DMS153 (cell line): ENCODE measurements around the gene PHAX.
"Not testable (repeated sequence)": the region's sequence is repeated elsewhere in the genome, so short reads cannot be mapped to it uniquely, and the experiment has no call there.

Experiments used
- DNase-seq: peaks from one replicate; lab custom pipeline; 2025; lab: John Stamatoyannopoulos, UW

The PHAX gene

DNA sequence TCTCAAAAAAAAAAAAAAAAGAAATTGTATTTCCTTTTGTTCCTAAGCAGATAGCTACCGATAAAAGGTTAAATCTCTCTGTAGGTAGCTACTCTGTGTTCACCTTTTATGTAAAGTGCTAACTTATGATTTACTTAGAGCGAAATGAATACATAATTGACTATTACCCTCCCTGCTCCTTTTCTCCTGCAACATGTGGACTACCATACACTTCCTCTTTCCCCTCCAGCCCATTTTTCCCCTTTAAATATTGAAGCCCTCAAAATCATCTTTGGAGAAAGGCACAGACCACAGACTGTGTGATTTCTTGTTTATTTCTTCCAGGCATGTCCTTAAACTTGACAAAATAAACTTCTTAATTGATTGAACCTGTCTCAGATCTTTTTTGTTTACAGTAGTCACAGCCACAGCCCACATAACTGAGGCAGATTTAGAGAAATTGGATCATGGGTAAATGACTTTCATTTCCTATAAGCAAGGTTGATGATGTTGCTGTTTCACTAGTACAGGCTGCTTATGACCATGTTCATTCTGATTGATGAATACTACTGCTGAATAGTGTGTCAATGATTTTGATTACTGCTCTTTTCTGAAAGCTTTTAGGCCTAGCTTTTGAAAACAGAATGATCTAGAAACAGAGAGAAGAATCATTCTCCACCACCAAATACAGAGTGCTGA, 59.2 kb downstream of the PHAX start:
- DNase-seq: no peak

DNA sequence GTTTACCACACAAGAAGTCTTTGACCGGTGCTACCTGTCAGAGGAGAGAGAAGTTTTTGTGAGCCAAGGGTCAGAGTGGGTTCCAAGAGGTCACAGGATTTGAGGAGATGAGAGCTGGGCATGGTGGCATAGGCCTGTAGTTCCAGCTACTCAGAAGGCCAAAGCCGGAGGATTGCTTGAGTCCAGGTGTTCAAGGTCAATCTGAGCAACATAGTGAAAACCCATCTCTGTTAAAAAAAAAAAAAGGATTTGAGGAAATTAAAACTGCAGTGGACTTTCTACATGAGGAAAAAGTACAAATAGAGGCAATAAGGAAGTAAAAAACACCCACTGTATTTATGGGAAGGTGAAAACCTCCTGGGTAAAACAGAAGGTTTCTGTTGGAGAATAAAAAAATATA, 63.8 kb downstream of the PHAX start:
- DNase-seq: no peak

DNA sequence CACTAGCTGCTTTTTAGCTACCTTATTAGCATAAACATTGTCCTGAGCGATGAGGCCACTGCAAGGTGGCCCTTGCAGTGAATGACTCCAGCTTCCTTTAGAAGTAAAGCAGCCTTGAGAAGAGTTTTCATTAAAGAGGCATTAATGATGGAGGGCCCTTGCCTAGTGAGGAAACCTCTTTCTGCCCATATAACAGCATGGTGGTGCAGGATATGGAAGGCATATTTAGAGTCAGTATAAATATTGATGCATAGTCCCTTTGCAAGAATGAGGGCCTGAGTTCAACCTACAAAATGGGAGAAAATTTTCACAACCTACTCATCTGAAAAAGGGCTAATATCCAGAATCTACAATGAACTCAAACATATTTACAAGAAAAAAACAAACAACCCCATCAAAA, 69.4 kb downstream of the PHAX start:
- not testable (repeated sequence) for DNase-seq

DNA sequence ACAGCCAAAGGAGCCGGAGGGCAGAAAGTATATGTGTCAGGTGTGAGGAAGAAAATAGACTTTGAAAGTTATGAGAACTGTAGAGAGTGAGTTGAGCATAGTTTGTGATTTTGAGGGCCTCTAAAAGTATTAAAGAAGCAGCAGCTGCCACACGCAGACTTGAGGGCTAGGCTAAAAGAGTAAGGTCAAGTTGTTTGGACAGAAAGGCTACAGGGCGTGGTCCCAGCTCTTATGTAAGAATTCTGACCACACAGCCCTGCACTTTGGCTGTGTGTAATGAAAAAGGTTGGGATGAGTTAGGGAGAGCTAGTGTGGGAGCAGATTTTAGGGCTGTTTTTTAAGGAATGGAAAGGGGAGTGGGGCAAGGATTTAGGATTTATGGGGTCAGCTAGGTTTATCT, 70.9 kb downstream of the PHAX start:
- not testable (repeated sequence) for DNase-seq

DNA sequence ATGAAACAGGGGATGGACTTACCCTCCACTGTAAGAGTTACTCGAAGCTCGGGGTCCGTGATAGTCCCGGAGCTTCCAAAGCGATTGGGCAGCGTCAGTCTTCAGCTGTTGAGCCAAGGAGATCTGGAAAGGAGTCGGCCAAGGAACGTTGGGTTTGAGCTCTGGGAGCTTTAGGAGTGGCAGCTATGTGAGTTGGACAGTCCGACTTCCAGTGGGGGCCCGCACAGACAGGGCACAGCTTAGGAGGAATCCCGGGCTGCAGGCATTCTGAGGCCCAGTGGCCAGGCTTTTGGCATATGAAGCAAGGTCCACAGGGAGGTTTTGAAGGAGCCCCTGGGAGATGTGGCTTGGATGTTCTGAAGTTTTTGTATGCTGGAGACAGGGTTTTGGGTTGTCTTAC, 72.7 kb downstream of the PHAX start:
- DNase-seq: no peak

DNA sequence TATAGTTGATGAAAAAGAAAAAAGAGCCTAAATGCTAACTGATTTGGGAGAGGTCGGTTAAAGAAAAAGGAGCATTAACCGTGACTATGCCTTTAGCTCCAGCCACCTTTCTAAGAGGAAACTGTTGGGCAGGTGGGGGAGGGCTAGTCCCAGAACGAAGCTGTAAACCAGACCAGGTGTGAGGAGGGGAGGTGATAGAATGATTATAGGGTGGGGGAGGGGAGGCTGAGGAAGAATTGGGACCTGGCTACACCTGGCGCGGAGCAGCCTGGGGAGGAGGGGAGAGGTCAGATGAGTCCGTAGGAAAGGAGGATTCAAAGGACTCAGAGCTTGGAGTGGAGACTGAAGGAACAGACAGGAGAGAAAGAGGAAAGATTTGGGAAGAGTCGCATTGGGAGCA, 73.4 kb downstream of the PHAX start:
- no peak for DNase-seq

DNA sequence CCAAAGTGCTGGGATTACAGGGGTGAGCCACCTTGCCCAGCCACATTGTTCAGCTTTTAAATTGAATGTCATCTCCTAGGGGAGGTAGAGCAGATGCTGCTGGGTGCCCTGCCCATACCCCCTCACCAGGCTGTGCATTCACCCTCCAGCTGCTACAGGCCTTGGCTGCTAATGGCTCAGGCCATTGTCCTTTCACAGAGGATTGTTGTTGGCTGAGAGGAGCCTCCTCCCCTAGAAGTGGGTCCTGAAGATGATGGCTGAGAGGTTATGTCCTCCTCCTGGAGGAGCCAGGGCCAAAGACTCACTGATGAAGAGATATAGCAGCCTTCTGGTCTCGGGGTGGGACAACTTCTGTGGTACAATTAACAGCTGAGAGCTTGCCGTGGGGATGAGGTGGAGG, 74.6 kb downstream of the PHAX start:
- no peak for DNase-seq

DNA sequence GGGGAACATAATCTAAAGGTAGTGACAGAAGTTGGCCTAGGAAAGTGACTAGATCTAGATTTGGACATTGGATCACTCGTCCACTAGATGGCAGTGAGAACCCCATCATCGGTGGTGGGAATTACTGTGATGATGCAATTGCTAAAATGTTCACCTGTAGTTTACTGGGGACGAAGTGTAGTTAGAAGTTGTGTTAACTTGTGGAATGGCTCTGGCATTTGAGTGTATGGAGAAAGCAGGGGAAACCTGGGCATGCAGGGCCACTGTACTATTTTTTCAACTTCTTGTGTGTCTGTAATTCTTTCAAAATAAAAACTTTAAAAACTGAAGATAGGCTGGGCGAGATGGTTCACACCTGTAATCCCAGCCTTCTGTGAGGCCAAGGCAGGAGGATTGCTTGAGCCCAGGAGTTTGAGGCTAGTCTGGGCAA, 75.5 kb downstream of the PHAX start:
- peak; percentile 17 for DNase-seq
